Measurements from ENCODE around the gene RASA3. TPM values are rescaled to one million over a fixed set of nuclear protein-coding genes. Genes with fewer than 3 reads are reported as not detected.

The RASA3 gene
- total and polyA plus RNA-seq, 2 of the 4 experiments (the other 2 are of a cell fraction): 21.0 to 31.4 TPM

GRCh38 chr13:114048443-114048842 lies 84.0 kb downstream of the RASA3 start:
- Histone ChIP-seq H3K23ac (ENCODE audit: low read depth, low read length) (no peak overlapping the region), H3K4me2 (ENCODE audit: low read depth, low read length) (no peak overlapping the region), H3K14ac (replicated peaks; ENCODE audit: low read depth, low read length) (no peak overlapping the region), H2BK120ac (ENCODE audit: low read depth, low read length) (no peak overlapping the region), H4K5ac (ENCODE audit: low read depth, low read length) (no peak overlapping the region), H3K27me3 (ENCODE audit: control insufficient read depth, insufficient read depth, low read length) (no peaks in the 10 kb centered on the region), H4K20me1 (ENCODE audit: insufficient read depth, low read length) (peaks cover 51% of the 10 kb centered on the region), H2AK5ac (ENCODE audit: low read depth, low read length) (no peak overlapping the region), H3K36me3 (ENCODE audit: control insufficient read depth, insufficient read depth, low read length) (peaks cover 40% of the 10 kb centered on the region), H3K4ac (ENCODE audit: low read depth, low read length) (no peak overlapping the region), H3K56ac (ENCODE audit: extremely low read depth, insufficient read depth, low read length) (no peak overlapping the region), H3K4me1 (ENCODE audit: control insufficient read depth, insufficient read depth, low read length) (peaks cover 16% of the 10 kb centered on the region), H3K9me1 (ENCODE audit: insufficient read depth, low read length) (peaks cover 15% of the 10 kb centered on the region), H2BK15ac (ENCODE audit: low read depth, low read length) (no peak overlapping the region), H3K79me1 (ENCODE audit: low read depth in 1 of 2, low read length in 2 of 2) (peaks cover 20 to 74% of the 10 kb centered on the region in 2 experiments), H2AFZ (replicated peaks; ENCODE audit: low read length, poor library complexity) (no peak overlapping the region), H2BK5ac (ENCODE audit: low read depth, low read length, poor library complexity, severe bottlenecking) (no peak overlapping the region), H3K18ac (ENCODE audit: low read depth, low read length) (no peak overlapping the region), H3K27ac (ENCODE audit: insufficient read depth, low read length) (no peak overlapping the region), H2AK9ac (replicated peaks; ENCODE audit: low read depth, low read length, poor library complexity) (peak overlapping the region; percentile 19), H3K9me3 (ENCODE audit: control insufficient read depth, insufficient read depth, low read length) (no peaks in the 10 kb centered on the region), H4K91ac (ENCODE audit: insufficient read depth, low read depth, low read length) (no peak overlapping the region), H3K4me3 (ENCODE audit: insufficient read depth, low read depth, low read length) (no peak overlapping the region), H2BK20ac (ENCODE audit: low read depth, low read length) (no peak overlapping the region), H4K8ac (ENCODE audit: low read depth in 2 of 2, low read length in 2 of 2) (no peak overlapping the region), H3K9ac (ENCODE audit: low read depth, low read length) (no peak overlapping the region)
- no TSS peak for BruUV-seq (replicated peaks)
- dilution Hi-C loops (cut with HindIII; ENCODE audit: low sequenced_read_pairs, unreplicated experiment): no loop called here
- intact Hi-C loops (cut with micrococcal nuclease): no loop called here
- TF ChIP-seq BHLHE40 (IDR thresholded peaks at IDR 0.05; ENCODE audit: low read depth, low read length) (no peak), CTCF (conservative IDR thresholded peaks at IDR 0.05; ENCODE audit: low read depth, low read length) (no peak), MXI1 (IDR thresholded peaks at IDR 0.05; ENCODE audit: borderline replicate concordance, low read depth, low read length) (no peak), POLR2A (IDR thresholded peaks at IDR 0.05; ENCODE audit: low read depth, low read length) (no peak), USF2 (IDR thresholded peaks at IDR 0.05; ENCODE audit: low read depth, low read length) (no peak)
- TF ChIP-seq, protein P1, sequence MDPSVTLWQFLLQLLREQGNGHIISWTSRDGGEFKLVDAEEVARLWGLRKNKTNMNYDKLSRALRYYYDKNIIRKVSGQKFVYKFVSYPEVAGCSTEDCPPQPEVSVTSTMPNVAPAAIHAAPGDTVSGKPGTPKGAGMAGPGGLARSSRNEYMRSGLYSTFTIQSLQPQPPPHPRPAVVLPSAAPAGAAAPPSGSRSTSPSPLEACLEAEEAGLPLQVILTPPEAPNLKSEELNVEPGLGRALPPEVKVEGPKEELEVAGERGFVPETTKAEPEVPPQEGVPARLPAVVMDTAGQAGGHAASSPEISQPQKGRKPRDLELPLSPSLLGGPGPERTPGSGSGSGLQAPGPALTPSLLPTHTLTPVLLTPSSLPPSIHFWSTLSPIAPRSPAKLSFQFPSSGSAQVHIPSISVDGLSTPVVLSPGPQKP (IDR thresholded peaks at IDR 0.05; ENCODE audit: borderline replicate concordance, low read depth, low read length): no peak
- ChIA-PET POLR2A (ENCODE audit: unreplicated experiment) (no interaction called here), CTCF (no interaction called here)
- DNase-seq (no peak), ATAC-seq (ENCODE audit: low read depth) (no peak)
- 90% methylated on average over 20 of the region's 33 CpGs; no CpG with 5 or more reads in 1 of the 2 experiments for WGBS, 2 experiments (ENCODE audit: extremely low coverage in 2 of 2, insufficient read length in 1 of 2)
- in situ Hi-C loops (cut with MboI; ENCODE audit: low sequenced_read_pairs): no loop called here

Measured in IMR-90 (cell line).